HCT116 (cell line): Measurements from ENCODE around the gene MDFI. TPM values are rescaled to one million over a fixed set of nuclear protein-coding genes. Genes with fewer than 3 reads are reported as not detected.

ENCODE experiments used
- ATAC-seq: fragments of 200-7000 bp; cut with Tn5 transposase; 2 replicates; pipeline ENCODE4 v1.9.1; 2020; ENCODE audit warnings: mild to moderate bottlenecking, moderate library complexity
- BruUV-seq: library from RNA; stranded (reverse); fragments of 400-500 nt; replicated peaks from 2 replicates; lab custom pipeline; 2021; lab: Mats Ljungman, UMichigan
- CTCF ChIA-PET: fragments of 300-600 bp; sonication (Branson Sonifier 250); formaldehyde crosslinking; loops from one replicate; lab custom pipeline; 2021; ENCODE audit warnings: antibody characterized with exemption; lab: Charles Lee
- POLR2A ChIA-PET: fragments of 300-600, 350-600 bp; sonication (Branson Sonifier 250); formaldehyde crosslinking; loops from one replicate; lab custom pipeline; 2021; ENCODE audit warnings: antibody characterized with exemption; lab: Charles Lee
- RAD21 ChIA-PET, 2 experiments: fragments of 300-600 bp; sonication (Branson Sonifier 250); formaldehyde crosslinking; loops; one replicate each; lab custom pipeline; 2023; ENCODE audit warnings: low total read pairs in 2 of 2; ENCODE audit not compliant: uncharacterized antibody in 2 of 2, unreplicated experiment in 2 of 2, low non-redundant PET in 1 of 2; lab: Charles Lee
- DNase-seq: peaks from one replicate; pipeline ENCODE4 v3.0.0-alpha.2; 2010; ENCODE audit warnings: low read depth, low spot score
- H2AFZ ChIP-seq: fragments of 200-600 bp; shearing (Covaris generic), sonication (generic); 2 replicates; pipeline ENCODE4 v1.6.1; 2017; ENCODE audit warnings: low read depth, mixed run types, mixed read lengths, antibody characterized with exemption, low read length; ENCODE audit not compliant: poor library complexity, severe bottlenecking
- H3K27ac ChIP-seq: 2 replicates; pipeline ENCODE4 v1.5.1; 2012; ENCODE audit warnings: low read depth, low read length
- H3K27me3 ChIP-seq: fragments of 200-600 bp; sonication (generic); 2 replicates; pipeline ENCODE4 v1.6.1; 2016; ENCODE audit warnings: mixed run types, low read length, mixed read lengths; ENCODE audit not compliant: insufficient read depth
- H3K36me3 ChIP-seq, 2 experiments: fragments of 200-500 bp in 1 of 2; fragments of 200-600 bp in 1 of 2; sonication (Bioruptor generic) in 1 of 2; sonication (generic) in 1 of 2; 2 replicates each; pipeline versions ENCODE4 v1.5.1 to v1.6.1; 2014 to 2016; ENCODE audit warnings: low read length in 2 of 2, inconsistent platforms in 1 of 2, mixed read lengths in 1 of 2, mixed run types in 1 of 2; ENCODE audit not compliant: insufficient read depth in 2 of 2, control insufficient read depth in 1 of 2
- H3K4me1 ChIP-seq, 2 experiments: fragments of 200-600 bp in 1 of 2; sonication (generic) in 1 of 2; 2 replicates each; pipeline versions ENCODE4 v1.5.1 to v1.6.1; 2012 to 2017; ENCODE audit warnings: low read length in 2 of 2, inconsistent platforms in 1 of 2, mild to moderate bottlenecking in 1 of 2, mixed read lengths in 1 of 2, mixed run types in 1 of 2, moderate library complexity in 1 of 2; ENCODE audit not compliant: insufficient read depth in 2 of 2, control insufficient read depth in 1 of 2
- H3K4me2 ChIP-seq: fragments of 200-600 bp; sonication (generic); 2 replicates; pipeline ENCODE4 v1.6.1; 2017; ENCODE audit warnings: mixed run types, low read length, mixed read lengths
- H3K4me3 ChIP-seq, 2 experiments: fragments of 200-600 bp in 1 of 2; sonication (generic) in 1 of 2; replicated peaks in 1 of 2; 2 replicates each; pipeline ENCODE4 v1.5.1; 2011 to 2016; ENCODE audit warnings: low read length in 2 of 2, control low read depth in 1 of 2, low read depth in 1 of 2, mild to moderate bottlenecking in 1 of 2, mixed read lengths in 1 of 2, mixed run types in 1 of 2
- H3K79me2 ChIP-seq: fragments of 200-600 bp; sonication (generic); 2 replicates; pipeline ENCODE4 v1.6.1; 2017; ENCODE audit warnings: mild to moderate bottlenecking, mixed run types, low read length, moderate library complexity, mixed read lengths; ENCODE audit not compliant: insufficient read depth
- H3K9ac ChIP-seq: fragments of 200-600 bp; sonication (generic); 2 replicates; pipeline ENCODE4 v1.6.1; 2016; ENCODE audit warnings: low read length, mixed read lengths
- H3K9me2 ChIP-seq: fragments of 200-600 bp; sonication (generic), shearing (Covaris generic); 2 replicates; pipeline ENCODE4 v1.6.1; 2017; ENCODE audit warnings: mixed run types, mild to moderate bottlenecking, moderate library complexity; ENCODE audit not compliant: insufficient read depth
- H3K9me3 ChIP-seq, 2 experiments: fragments of 200-500 bp in 1 of 2; fragments of 200-600 bp in 1 of 2; sonication (Bioruptor generic) in 1 of 2; sonication (generic) in 1 of 2; 2 replicates each; pipeline ENCODE4 v1.6.1; 2014 to 2017; ENCODE audit warnings: low read length in 2 of 2, mixed read lengths in 2 of 2, inconsistent platforms in 1 of 2, low read depth in 1 of 2, mild to moderate bottlenecking in 1 of 2, mixed run types in 1 of 2, moderate library complexity in 1 of 2; ENCODE audit not compliant: control insufficient read depth in 1 of 2, insufficient read depth in 1 of 2
- H4K20me1 ChIP-seq: fragments of 200-600 bp; sonication (generic), shearing (Covaris generic); 2 replicates; pipeline ENCODE4 v1.6.1; 2017; ENCODE audit warnings: mixed run types, mild to moderate bottlenecking, moderate library complexity; ENCODE audit not compliant: insufficient read depth
- CBX3 ChIP-seq: IDR thresholded peaks from 2 replicates; pipeline ENCODE4 v1.6.1; 2012; ENCODE audit warnings: low read depth
- EZH2phosphoT487 ChIP-seq: fragments of 200-600 bp; IDR thresholded peaks from 2 replicates; pipeline ENCODE4 v1.6.1; 2018; ENCODE audit warnings: antibody characterized with exemption, borderline replicate concordance
- FOSL1 ChIP-seq: IDR thresholded peaks from 2 replicates; pipeline ENCODE4 v1.6.1; 2012; ENCODE audit warnings: low read depth
- POLR2A ChIP-seq: IDR thresholded peaks from 2 replicates; pipeline ENCODE4 v1.7.0; 2011; ENCODE audit warnings: borderline replicate concordance; ENCODE audit not compliant: insufficient read depth, insufficient read length; ENCODE audit errors: extremely low read depth
- SRF ChIP-seq: IDR thresholded peaks from 2 replicates; pipeline ENCODE4 v1.6.1; 2012; ENCODE audit warnings: low read depth
- TCF7L2 ChIP-seq: IDR thresholded peaks from 2 replicates; pipeline ENCODE4 v1.7.0; 2011; ENCODE audit warnings: borderline replicate concordance, inconsistent platforms; ENCODE audit not compliant: insufficient read depth, insufficient read length; ENCODE audit errors: extremely low read depth
- YY1 ChIP-seq: IDR thresholded peaks from 2 replicates; pipeline ENCODE4 v1.6.1; 2011; ENCODE audit warnings: low read length, low read depth, moderate library complexity, mild to moderate bottlenecking; ENCODE audit not compliant: insufficient replicate concordance; ENCODE audit errors: extremely low read depth
- ZNF274 ChIP-seq: fragments of 200-500 bp; sonication (Bioruptor generic); IDR thresholded peaks from 2 replicates; pipeline ENCODE4 v1.6.1; 2014; ENCODE audit warnings: mild to moderate bottlenecking, low read depth, low read length, inconsistent platforms
- intact Hi-C: fragments of 100-400 bp; cut with micrococcal nuclease; formaldehyde crosslinking; loops from 2 replicates; pipeline ENCODE4 v1.10.0; 2022
- total RNA-seq: library from RNA; stranded (reverse); gene quantifications from one replicate; pipeline ENCODE4 v1.2.1, GENCODE V29; 2021; ENCODE audit not compliant: unreplicated experiment
- TF ChIP-seq, protein P1 (sequence below): IDR thresholded peaks from 2 replicates; pipeline ENCODE4 v1.6.1; 2012; ENCODE audit warnings: low read depth

The MDFI gene
- total RNA-seq, 1 experiment from 2014 or later: 35.5 TPM

DNA sequence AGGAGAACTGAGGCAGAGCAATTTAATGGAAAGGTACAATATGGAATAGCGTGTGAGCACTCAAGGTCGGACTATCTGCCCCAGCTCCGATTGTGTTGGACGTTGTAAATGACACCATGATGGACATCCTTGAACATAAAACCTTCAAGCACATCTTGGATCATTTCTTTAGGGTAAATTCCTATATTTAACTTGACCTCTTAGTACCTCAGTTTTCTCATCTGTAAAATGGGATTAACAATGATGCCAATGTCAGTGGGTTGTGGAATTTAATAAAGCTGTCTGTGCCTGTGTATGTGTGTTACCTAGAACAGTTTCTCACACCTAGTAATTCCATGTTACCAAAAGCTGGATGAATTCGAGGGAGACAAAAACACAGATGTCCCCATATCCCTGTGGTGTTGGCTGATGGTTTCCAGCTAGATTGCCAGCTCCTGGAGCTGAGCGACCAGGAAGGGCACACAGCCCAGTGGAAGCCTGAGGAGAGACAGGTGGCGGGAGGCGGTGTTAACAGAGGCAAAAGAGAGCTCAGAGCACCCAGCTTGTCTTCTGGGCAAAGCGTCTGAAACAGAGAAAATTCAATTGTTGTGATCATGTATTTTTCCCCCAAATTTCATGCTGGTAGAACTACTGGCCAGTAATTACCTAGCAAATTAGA, 32.6 kb downstream of the MDFI start:
- ChIA-PET RAD21 (no interaction called here), CTCF (no interaction called here), POLR2A (no interaction called here)
- H3K9me2 ChIP-seq: no peaks in the 10 kb centered on the region
- no peaks in the 10 kb centered on the region for H4K20me1 ChIP-seq
- H3K27ac ChIP-seq: no peak overlapping the region
- H3K27me3 ChIP-seq: peaks cover 3% of the 10 kb centered on the region; the same call in 1 of the 2 replicates
- H3K4me3 ChIP-seq: no peak overlapping the region
- H3K9ac ChIP-seq: no peak overlapping the region
- H2AFZ ChIP-seq: no peak overlapping the region
- DNase-seq: no peak
- no peak for TF ChIP-seq ZNF274
- TF ChIP-seq TCF7L2: no peak
- TF ChIP-seq YY1: no peak
- TF ChIP-seq, protein P1, sequence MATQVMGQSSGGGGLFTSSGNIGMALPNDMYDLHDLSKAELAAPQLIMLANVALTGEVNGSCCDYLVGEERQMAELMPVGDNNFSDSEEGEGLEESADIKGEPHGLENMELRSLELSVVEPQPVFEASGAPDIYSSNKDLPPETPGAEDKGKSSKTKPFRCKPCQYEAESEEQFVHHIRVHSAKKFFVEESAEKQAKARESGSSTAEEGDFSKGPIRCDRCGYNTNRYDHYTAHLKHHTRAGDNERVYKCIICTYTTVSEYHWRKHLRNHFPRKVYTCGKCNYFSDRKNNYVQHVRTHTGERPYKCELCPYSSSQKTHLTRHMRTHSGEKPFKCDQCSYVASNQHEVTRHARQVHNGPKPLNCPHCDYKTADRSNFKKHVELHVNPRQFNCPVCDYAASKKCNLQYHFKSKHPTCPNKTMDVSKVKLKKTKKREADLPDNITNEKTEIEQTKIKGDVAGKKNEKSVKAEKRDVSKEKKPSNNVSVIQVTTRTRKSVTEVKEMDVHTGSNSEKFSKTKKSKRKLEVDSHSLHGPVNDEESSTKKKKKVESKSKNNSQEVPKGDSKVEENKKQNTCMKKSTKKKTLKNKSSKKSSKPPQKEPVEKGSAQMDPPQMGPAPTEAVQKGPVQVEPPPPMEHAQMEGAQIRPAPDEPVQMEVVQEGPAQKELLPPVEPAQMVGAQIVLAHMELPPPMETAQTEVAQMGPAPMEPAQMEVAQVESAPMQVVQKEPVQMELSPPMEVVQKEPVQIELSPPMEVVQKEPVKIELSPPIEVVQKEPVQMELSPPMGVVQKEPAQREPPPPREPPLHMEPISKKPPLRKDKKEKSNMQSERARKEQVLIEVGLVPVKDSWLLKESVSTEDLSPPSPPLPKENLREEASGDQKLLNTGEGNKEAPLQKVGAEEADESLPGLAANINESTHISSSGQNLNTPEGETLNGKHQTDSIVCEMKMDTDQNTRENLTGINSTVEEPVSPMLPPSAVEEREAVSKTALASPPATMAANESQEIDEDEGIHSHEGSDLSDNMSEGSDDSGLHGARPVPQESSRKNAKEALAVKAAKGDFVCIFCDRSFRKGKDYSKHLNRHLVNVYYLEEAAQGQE: no peak
- TF ChIP-seq POLR2A: no peak
- TF ChIP-seq SRF: no peak
- TF ChIP-seq EZH2phosphoT487: no peak
- TF ChIP-seq FOSL1: no peak
- no peak for TF ChIP-seq CBX3
- H3K36me3 ChIP-seq: no peaks in the 10 kb centered on the region
- no peak overlapping the region for H3K4me2 ChIP-seq
- intact Hi-C loops: no loop called here
- H3K9me3 ChIP-seq: no peaks in the 10 kb centered on the region
- ATAC-seq: no peak
- H3K4me1 ChIP-seq: no peaks in the 10 kb centered on the region
- H3K79me2 ChIP-seq: no peaks in the 10 kb centered on the region
- no TSS peak for BruUV-seq
